HG03460 (cell line): ENCODE results near the gene TNS1.

ENCODE experiments used
- ATAC-seq: cut with Tn5 transposase; IDR thresholded peaks from one replicate; pipeline ENCODE4 v1.9.1; 2021; ENCODE audit not compliant: unreplicated experiment

Gene TNS1

GRCh38 chr2:217803653-217803960 is 199.2 kb downstream of the TNS1 start:
- no peak for ATAC-seq

DNA sequence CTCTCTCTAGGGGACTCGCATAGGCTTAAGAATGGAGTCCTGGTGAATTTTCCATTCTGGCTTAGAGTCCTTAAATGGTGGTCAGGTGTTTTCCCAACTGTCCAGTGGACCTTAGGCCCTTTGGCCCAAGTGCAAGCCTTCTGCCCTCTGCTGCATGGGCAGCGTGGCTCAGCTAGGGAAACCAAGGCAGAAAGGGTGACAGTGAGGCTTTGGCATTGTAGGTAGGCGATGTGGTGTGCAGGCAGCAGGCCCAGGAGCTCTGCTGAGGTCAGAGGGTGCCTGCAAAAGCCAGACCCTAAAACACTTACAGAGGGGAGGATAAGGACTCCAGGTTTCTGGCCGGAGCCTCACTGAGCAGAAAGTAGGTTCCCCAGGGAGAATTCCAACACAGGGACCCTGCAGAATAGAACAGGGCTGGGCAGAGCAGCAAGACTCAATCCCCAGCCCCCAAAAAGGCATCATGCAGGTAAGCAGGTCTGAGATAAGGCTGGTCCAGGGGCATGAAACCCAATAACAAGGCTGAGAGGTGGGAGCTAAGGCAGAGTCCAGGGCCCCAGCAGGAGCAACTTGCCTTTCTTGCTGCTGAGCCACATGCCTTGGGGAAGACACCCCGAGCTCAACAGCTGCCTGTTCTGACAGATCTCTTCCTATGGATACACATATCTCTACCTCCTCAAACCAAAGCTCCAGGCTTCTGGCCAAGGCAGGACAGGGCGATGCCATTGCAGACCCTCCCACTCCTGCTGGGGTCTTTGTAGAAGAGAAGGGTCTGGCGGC is 199.7 kb downstream of the TNS1 start:
- no peak for ATAC-seq

- no peak for ATAC-seq
Measured at GRCh38 chr2:217802266-217802665, 200.5 kb downstream of the TNS1 start.

DNA sequence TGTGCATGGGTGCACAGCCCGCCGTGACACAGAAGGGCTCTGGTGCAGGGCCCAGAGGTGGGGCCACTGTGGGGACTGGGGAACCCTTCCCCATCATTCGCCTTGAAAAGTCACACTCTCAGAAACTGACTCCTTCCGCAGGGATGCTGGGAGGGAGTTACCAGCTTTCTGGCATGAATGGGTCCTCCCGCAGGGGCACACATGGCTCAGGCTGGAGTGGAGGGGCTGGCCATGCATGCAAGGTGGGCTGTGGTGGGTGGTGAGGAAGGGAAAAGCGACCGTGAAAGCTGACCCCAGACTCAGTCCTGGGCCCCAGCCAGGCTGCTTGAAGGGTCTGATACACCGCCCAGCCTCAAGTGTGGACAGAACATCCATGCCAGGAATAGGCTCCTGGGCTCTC is 201.1 kb downstream of the TNS1 start:
- ATAC-seq: no peak

DNA sequence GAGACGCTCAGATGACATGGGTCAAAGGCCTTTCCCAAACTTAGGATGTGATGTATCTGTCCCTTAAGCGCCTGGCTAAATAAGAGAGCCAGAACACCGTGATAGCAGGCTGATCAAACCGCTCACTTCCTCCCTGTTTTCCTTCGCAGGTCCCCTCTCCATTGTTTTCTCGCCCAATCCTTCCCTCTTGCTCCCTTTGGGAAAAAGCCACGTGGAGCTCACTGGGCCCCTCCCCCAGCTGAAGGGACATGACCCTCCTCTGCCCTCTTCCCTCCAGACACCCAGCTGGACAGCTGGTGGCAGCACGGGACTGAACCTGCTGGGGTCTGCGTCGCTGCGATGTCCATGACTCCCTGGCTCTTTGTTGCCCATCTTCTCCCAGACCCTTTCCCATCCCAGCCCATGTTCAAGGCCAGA is 201.7 kb downstream of the TNS1 start:
- ATAC-seq: no peak

DNA sequence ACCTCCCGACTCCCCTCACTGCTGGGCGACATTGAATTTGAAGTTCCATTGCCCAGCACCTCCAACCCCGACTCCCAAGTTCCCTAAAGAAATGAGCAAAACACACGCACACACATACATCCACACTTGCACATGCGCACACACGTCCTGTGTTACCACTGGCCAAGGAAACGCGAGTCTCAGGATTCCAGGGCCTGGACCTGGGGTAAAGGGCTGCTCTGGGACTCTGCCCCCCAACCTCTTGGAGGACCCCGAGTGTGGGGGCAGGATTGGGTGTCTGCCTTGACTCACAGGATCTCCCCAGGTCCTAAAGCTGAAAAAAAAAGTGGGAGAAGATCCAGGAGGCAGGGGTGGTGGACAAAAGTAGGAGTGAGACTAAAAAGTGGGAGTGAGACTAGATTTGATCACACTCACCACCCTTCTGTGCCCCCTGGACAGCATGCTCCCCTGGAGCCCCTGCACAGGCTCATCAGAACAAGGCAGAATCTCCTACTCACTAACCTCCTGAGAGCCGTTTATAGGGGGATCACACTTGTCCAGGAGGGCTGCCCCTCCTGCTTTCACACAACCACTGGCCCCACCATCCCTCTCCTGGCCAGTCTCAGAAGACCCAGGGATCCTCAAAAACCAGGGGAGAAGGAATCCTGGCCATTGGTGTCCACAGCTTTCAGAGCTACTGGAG is 202.2 kb downstream of the TNS1 start:
- ATAC-seq: no peak

- ATAC-seq: no peak
Measured at GRCh38 chr2:217799563-217800432, 203.0 kb downstream of the TNS1 start.

DNA sequence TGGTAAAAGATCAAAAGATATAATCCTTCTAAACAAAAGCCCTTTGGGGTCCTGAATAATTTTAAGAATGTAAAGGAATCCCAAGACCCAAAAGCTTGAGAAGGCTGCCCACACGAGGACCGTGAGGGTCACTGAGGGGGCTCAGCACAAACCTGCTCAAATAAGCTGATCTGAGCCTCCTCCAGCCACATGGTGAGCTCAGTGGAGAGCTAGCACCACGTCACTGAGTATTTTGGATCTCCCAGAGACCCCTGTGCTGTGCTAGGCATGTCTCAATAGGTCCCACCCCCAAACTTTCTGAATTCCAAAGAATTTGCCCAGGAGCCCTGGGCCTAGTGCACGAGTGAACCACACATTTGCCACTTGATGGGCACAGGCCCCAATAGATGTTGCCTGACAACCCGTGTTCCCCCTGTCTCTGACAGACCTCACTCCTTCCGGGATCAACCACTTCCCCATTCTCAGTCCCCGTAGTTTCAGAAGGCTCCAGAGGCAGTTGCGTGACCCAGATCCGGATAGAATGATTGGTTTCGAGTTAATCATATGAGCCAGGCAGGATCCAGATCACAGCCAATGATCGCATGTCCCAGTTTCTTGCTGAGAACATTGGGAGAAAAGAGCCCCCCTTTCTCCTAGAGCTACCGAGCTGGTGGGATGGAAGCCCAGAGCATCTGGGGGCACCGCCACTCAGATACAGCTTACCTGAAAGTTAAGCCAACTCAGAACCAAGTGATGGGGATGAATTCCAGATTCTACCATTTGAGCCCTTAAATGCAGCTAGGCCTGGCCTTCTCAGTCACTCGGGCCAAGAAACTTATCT is 203.8 kb downstream of the TNS1 start:
- ATAC-seq: peak; percentile 58

GRCh38 chr2:217798191-217798590 is 204.6 kb downstream of the TNS1 start:
- no peak for ATAC-seq

DNA sequence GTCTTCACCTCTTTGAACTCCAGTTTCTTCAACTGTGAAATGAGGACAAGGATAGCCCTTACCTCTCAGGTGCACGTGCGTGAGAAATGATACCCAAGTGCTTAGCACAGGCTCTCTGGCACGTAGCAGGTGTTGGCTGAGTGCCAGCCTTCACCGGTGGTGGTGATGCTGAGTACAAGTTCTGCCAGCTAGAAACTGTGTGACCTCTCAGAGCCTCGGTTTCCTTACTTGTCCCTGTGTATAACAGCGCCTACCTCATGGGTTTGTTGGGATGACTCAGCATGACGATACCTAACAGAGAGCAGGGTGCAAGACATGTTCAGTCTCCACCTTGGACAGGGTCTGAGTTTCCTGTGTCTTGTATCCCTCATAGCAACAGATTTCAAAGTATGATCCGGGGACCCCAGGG is 205.1 kb downstream of the TNS1 start:
- no peak for ATAC-seq

DNA sequence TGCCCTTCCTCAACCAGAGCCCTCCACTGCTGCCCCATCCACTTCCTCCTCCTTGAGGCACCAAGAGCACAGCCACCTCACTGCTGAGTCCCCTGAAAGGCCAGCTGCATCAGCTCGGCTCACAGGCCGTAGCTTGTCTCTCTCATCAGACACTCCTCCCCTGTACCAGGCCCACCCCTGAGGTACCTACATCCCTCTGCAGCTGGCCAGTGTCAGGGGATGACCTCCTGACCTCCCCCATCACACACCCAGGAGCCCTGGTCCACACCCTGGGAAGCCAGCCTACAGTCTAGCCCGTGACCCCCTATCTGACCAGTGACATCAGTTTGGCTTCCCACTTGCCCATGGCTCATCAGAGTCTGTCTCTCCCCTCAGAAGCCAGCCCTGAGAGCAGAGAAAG is 205.6 kb downstream of the TNS1 start:
- ATAC-seq: no peak

DNA sequence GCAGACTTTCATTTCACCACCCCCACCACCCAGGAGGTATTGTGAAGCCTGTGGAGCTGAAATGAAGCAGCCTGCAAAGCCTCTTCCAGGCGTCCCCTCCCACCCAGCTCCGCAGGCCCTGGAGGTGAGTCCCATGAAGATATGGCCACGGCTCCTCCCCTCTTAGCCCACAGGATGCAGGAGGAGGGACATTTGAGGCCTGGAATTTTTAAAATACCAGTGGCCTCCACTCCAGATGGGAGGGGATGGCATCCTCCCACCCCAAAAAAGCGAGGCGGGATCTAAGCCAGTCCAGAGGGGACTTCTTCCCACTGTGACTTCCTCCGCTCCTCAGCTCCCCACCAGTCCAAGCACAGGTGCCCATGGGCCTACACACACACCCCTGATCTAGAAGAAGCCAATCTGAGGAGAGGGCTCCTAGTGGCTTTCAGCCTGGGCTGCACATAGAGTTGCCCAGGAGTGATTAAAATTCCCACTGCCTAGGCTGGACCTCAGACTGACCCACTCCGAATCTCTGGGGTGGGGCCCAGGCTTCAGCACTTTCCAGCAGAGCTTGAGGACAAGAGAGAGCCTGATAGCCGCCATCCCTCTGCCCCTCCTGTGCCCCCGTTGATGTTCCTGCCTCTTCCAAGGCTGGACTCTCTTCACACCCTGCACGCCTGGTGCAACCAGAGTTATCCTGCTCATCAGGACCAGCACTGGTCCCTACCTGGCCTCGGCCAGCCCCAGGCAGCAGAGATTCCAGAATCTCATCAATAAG is 206.9 kb downstream of the TNS1 start:
- no peak for ATAC-seq

GRCh38 chr2:217795067-217795466 is 207.7 kb downstream of the TNS1 start:
- no peak for ATAC-seq

DNA sequence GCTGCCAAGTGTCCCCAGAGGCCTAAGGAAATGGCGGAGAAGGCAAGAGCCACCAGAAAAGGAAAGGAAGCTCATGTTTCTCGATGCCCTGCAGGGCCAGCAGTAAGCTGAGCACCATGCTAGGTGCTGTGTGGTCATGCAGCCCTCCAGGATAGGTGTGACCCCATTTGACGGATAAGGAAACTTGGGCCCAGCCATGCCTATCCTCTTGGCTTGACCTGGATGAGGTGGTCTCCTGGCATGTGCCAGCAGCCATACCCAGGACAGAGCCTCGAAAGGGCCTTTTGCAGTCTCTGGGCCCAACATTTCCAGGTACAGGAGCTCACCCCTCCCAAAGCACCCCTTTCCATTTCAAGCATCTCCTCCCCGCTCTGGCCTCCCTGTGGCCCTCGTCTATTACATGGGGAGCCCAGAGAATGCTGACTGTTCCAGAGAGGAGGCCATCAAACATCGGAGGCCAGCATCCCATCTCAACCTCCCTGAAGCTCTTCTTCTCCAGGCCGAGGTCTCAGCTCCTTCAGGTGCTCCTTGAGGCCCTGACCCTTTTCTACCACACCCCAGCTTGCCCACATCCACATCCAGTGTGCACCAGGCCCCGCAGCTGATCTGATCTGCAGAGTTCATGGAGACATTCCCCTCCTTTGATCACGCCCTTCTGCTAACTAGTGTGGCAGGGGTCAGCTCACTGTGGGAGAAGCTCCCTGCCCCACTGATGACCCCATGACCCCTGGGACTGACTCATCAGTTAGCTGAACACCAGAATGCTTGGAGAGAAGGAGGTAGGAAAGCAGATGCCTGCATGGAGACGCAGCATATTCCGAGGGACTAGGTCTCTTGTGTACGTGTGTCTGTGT is 208.4 kb downstream of the TNS1 start:
- ATAC-seq: no peak

DNA sequence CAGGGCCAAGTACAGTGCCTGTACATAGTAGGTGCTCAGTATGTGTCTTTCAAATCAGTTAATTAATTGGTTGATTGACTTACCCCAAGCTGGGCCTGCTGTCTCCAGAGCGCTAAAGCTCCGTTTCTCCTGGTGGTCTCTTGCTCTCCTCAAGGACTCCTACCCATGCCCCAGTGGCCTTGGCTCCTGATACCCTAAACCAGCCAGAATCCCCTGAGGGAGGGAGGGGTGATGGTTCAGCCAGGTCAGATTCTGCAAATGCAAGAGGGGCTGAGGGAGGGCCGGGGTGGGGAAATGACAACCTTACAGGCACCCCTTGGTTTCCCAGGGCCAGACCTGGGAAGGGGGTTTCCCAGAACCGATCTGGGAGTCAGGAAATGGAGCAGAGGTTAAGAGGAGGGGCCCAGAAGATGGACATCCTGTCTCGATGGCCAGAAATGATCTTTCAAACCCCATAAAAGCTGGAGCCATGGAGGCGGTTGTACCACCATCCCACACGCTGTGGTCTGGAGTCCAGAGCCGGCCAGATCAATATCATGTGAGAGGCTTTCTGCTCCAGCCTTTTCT is 209.1 kb downstream of the TNS1 start:
- no peak for ATAC-seq

DNA sequence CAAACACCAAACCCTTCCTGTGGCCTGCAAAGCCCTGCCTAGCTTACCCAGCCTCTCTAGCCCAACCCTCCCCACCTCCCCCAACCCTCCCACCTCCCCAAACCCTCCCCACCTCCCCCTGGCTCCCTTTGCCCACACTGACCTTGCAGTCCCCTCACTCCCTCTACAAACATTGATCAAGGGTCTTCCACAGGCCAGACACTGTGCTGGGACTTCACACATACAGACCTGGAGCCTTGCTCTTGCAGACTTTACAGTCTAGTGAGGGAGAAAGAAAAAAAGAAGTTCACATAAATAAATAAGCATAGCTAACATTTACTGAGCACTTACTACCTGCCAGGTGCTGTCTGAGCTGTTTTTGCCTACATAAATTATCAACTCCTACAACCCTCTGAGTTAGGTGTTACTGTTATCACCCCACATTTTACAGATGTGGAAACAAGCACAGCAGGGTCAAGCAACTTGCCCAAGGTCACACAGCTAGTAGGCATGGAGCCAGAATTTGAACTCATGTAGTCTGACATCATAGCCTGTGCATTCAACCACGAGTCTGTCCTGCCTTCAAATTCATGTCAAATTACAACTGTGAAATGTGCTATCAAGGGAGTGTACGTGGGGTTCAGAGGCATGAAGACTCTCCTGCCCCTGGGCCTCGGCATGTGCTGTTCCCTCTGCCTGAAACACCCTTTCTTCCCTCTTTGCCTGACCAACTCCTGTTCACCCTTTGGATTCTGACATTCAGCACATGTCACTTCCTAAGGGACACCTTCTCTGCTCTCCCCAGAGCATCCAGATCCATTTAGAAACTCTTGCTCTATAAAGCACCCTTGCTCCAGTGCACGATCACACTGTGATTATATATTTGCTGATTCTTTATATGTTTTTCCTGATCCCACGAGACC is 209.9 kb downstream of the TNS1 start:
- ATAC-seq: no peak

DNA sequence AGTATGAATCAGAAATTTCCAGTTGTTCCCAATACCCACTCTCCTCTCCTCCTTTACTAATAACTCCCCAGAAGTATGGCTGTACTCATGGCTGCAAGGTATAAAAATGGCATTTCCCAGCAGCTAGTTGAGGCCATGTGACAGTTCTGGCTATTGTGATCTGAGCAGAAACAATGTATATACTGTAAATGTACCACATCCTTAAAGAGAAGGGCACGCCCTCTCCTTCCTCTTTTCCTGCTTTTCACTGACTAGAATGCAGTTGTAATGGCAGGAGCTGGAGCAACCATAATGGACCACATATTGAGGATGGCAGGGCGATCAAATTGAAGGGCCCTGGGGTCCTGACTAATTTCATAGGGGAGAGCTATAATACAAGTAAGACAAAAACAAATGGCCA is 211.2 kb downstream of the TNS1 start:
- no peak for ATAC-seq
